ENCODE data around the gene CACNA1C.

Gene CACNA1C

DNA sequence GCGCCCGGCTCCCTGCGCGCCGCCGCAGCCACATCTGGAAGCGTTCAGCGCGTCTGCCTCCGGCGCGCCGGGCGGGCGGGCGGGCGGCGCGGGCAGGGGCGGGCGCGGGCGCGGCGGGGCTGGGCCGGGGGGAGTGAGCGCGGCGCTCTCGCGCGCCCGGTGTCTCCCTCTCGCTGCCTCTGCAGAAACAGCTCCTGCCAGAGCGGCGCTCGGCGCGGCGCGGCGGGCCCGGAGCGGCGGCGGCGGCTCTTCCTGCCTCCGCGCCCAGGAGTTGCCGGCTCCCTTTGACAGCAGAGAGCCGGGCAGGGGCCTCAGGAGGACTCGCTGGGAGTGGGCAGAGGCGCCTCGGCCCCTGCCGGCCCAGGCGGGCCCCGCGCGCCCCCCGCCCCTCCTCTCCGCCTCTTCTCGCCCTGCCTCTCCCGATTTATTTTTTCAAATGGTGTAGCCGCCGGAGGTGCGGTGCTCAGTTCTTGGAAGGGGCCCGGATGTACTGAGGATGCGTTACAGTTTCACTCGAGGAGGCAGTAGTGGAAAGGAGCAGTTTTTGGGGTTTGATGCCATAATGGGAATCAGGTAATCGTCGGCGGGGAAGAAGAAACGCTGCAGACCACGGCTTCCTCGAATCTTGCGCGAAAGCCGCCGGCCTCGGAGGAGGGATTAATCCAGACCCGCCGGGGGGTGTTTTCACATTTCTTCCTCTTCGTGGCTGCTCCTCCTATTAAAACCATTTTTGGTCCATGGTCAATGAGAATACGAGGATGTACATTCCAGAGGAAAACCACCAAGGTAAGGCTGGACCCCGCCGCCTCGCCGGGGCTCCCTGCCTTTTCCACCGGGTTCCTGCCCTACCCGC, at the start of gene CACNA1C:
Gene CACNA1C (plus strand): TSS at position 162 of the 853 bp plus-strand sequence. CDS start 576 bp downstream, at position 738.
- no peak for DNase-seq (ENCODE audit: low read depth in 2 of 2, low spot score in 1 of 2)

DNA sequence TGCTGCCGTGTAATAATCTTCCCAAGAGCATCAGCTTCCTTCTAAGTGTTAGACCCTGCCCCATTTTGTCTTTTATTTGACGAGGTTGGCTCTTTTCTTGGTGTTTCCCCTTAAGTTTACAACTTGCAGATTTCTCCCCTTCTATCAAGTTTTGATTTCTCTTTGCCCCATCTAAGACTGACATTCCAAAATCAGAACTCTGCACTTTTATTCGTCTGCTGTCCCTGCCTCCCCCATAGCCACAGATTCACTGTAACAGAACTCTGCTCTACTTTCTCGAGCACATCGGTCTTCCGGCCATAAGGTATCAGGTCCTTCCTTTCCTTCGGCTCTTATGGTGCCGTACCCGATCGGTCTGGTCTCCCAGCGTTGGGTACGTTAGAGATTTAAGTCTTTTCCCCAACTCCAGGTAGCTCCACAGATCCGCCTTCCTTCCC, 49.1 kb upstream of the CACNA1C start:
- no peak for DNase-seq (ENCODE audit: low read depth in 2 of 2, low spot score in 1 of 2)

DNA sequence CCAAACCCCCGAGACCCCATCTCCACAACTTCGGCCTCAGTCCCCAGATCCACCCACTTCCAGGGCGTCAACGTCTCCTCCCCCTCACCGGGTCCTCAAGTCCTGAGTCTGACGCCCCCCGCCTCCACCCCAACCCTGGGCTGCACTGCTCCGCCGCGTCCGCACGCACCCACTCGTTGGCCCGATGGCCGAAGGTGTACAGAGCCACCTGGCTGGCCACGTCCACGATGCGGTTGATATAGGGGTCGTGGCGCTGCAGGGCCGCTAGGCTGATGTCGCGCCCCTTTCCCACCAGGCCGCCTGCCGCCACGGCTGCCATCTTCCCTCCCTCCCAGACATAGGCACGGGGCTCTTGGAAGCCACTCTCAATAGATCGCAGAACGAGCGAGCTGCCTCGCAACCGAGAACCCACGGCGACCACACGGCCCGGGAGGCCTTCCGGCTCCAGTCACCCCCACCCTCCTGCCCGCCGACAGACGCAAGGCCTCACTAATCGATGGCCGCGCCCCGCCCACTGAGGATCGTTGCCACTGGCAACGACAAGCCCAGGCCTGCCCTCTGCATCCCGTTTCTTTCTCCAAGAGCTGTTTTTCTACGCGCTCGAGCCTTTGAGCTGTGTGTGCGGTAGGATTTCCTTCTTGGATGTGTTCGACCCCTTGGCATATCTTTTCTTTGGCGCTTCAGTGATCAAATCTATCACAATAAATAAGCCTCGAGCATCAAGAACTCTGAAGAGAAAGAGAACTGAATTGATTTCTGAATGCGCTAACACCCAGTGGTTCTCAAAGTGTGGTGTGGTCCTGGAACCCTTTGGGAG, 48.5 kb upstream of the CACNA1C start, which contains the start of gene DCP1B:
Gene DCP1B (minus strand): TSS at position 345 of the 817 bp plus-strand sequence. CDS start 26 bp downstream, at position 319.
- peak; percentile 82 to 89 for DNase-seq (ENCODE audit: low read depth in 2 of 2, low spot score in 1 of 2)

DNA sequence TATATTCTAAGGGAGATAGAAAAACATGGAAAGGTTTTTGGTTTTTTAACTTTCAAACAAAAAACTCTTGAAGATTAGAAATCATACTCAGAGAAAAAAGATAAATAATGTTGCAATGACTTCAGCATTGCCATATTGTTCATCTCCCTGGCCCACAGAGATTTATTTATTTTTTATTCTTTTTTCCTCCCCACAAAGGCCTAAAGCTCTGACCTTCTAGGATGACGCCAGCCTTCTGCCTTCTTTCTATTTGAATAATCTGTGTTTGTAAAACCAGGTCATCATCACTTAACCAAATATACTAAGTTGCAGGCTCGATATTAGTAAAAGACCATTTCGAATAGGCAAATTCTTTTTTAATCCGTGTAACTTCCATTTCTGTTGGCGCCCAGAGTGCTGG, 44.1 kb upstream of the CACNA1C start:
- no peak for DNase-seq (ENCODE audit: low read depth in 2 of 2, low spot score in 1 of 2)

DNA sequence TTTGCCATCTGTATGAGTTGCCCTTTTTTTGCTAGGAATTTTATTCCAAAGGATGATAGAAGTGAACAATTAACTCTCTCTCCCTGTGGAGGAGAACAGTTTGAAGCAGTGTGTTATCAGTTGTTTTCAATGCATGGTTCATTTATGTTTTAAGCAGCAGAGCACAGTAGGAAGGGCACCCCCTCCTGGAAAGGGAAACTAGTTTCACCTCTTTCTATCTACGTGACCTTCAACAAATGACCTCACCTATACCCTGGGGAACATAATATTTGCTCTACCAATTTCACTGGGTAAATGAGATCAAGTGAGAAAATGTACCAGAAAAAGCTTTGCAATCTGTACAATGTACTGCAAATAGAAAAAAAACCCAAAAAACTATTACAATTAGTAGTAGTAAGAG, 43.2 kb upstream of the CACNA1C start:
- no peak for DNase-seq (ENCODE audit: low read depth in 2 of 2, low spot score in 1 of 2)

DNA sequence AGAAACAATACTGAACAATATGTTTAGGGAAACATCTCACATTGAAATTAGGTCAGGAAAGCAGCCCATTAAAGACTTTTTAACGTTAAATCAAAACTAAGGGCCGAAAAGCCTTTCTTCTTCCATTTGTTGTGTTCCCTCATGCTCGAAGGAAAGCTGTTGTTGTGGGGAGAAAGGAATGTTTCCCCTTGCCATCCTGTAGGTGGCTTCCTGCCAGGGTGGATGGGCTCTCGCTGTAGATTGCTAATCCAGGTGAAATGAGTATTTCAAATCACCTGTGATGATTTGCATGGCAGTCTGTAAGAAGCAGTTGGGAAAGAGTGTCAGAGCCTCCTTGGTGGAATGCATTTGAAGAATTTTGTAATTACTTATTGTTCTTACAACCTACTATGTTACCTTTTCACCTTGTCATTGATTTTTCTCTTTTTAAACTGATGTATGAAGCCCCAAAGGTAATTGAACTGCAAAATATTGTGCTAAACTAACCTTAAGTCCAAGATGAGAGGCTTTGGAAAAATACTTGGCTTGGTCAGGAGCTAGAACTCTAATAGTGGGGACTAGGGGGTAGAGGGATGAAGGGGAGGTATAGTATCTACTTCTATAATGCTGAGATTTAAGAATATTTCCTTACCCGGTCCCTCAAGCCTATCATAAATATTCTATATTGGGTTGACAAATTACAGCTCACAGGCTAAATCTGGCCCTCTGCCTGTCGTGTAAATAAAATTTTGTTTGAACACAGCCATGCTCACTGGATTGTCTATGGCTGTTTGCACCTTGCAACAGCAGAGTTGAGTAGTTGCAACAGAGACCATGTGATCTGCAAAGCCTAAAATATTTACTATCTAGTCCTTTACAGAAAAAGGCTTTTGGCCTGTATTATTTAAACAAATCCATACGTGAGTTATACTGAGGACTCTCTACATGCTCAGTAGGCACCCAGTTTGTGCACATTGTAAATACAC, 40.9 kb upstream of the CACNA1C start:
- no peak for DNase-seq (ENCODE audit: low read depth in 2 of 2, low spot score in 1 of 2)

DNA sequence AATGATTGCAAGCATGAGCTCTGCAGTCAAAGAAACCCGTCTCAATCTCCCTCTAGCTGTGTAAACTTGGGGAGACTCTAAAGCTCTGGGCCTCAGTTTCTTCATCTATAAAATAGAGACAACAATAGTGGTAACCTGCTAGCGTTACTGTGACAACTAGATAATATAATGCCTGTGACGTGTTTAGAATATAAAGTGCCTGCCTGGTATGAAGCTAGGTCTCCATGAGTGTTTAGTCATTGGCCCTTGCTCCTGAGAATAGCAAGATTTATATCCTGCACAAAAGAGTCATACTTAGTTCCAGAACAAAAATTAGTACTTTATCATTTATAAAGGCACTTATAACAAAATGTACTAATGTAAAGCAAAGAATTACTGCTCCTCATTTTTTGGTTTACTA, 39.7 kb upstream of the CACNA1C start:
- no peak for DNase-seq (ENCODE audit: low read depth in 2 of 2, low spot score in 1 of 2)

DNA sequence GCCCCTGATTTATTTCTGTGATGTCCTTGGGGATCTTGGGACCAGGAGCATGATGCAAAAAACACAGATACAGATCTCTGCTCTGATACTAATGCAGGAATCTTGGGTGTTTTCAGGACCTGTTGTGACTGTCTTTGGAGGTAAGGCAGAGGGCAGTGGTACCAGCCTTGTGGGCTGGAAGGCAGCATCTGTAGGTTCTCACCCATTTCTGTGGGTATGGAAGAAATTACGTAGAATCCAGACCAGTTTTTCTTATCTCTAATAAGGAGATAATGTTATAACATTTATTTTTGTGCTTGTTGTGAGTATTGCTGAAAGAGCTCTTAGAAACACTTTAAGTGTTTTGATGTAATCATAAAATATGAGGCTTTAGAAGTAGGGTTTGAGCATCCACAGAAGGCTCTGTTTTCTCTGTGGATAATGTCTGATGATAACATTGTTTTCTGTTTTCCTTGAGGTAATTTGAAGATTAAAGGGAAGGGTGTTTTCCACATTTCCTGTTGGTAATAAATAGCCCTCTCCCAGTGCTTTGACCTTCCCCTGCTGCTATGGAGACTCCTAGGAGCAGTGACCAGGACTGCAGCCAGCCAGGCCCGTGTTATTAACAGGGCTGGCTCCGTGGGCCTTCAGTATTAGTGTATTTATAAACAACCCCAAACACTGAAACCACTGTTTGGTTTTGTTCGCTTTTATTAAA, 39.1 kb upstream of the CACNA1C start:
- DNase-seq (ENCODE audit: low read depth in 2 of 2, low spot score in 1 of 2), result no peak

DNA sequence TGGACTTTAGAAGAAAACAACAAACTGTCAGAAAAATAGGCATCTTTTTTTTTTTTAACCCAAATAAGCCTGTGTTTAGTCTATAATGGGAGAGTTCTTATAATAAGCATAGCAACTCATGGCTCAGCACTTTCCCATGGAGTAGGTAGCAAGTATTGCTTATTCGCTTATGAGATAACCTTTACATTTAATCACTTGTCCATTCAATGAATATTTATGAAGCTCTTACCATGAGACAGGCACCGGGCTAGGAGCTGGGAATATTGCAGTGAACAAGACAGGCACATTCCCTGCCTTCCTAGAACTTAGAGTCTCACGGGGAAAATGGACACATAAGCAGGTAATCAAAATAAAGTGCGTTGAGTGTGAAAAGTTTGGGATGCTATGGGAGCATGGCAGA, 38.6 kb upstream of the CACNA1C start:
- DNase-seq (ENCODE audit: low read depth in 2 of 2, low spot score in 1 of 2), result no peak

DNA sequence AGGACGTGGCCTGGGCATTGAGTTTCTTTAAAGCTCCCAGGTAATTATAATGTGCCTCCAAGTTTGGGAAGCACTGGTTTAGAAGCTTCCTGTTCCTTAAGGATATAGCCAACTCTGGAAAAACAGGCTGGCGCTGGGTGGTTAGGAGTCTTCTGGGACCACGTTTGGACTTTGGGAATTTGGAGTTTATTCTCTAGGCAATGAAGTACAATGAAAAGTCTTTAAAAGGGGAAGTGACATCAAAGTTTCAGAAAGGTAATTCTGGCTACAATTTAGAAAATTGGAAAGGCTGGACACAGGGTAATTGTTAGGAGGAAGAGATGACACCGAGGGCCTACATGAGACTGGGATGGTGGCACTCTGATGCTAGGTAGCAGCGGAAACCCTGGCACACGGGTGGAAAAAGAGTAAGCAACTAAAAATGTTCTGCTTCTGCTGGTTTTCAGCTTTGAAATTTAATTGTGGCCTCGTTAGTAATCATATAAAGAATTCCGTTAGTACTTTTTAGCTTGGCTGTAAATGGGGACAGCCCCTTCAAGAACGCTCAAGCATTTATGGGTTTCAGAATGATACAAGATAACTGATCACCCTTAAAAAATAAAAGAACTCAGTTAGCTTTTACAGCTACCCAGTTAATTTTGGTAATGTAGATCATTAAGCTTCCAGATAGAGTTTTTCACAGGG, 35.8 kb upstream of the CACNA1C start:
- no peak for DNase-seq (ENCODE audit: low read depth in 2 of 2, low spot score in 1 of 2)

DNA sequence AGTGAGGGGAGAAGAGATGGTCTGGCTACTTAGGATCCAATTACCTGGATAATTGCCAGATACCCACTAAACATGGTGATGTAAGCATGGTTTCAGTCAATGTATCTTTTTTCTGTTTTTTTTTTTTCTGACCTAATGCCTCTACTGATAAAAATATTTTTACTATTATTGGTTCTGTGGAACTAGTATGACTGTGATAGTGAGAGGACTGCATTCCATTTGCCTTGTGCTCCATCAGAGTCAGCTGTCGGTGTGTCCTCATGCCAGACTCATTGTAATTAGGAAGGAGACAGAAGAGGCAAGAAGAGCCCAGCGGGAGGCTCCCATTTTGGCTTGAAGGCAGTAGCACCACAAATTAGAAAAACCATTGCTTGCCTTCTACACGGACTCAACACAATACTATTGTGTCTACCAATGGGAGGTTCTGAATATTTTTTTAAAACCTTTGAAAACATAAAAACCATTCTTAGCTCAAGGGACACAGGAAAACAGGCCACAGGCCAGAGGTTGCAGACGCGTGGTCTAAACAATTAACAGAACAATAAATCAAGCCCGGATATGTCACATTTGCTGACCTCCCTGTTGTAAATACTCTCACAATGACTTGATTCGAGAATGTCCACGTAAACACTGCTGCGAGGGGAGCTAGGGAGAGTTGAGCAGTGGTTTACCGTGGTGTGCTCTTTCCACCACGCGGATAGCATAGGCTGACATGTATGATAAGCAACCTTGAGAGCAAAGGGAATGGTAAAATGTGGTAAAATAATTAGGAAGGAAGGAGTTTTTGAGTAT, 35.0 kb upstream of the CACNA1C start:
- no peak for DNase-seq (ENCODE audit: low read depth in 2 of 2, low spot score in 1 of 2)

DNA sequence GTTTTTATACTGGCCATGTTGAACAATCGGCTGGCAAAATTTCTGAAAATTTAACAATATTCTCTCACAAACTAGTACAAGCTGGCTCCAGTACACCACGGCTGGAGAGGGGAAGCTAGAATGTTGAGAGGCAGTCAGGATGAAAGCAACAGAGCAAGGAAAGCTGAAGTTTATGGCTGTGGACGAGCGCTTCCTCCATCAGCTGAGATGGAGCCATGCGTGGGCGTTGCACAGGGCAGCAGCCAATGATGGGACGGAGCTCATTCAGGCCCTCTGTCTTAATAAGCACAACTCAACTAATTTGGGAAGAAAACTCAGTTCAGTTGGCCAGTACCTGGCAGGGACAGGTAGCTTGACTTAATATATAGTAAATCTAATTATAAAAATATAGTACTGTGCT, 34.4 kb upstream of the CACNA1C start:
- no peak for DNase-seq (ENCODE audit: low read depth in 2 of 2, low spot score in 1 of 2)

DNA sequence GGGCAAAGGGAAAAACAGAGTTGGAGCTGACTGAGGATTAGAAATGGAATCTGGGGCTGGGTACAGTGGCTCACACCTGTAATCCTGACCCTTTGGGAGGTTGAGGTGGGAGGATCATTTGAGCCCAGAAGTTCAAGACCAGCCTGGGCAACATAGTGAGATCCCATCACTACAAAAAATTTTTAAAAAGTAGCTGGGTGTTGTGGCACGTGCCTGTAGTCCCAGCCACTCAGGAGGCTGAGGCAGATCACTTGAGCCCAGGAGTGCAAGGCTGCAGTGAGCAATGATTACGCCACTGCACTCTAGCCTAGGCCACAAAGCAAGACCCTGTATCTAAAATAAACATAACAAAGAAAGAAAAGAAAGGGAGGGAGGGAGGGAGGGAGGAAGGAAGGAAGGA, 33.7 kb upstream of the CACNA1C start:
- no peak for DNase-seq (ENCODE audit: low read depth in 2 of 2, low spot score in 1 of 2)

DNA sequence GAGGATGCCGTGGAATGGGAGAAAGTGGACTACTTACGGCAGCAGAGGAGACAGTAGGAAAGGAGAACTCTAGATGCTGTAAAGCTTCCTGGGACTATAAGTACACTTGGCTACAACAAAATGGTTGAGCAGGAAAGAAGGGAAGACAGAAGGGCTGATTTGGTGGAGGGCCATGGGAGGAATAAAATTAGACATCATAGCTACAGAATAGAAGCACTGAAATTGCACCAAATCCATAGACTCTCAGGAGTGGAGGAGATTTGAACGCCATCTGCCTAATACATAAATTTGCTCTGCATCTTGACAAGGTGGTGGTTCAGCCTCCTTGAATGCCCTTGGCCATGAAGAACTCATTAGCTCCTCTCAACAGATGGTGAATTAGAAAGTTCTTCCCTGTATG, 32.3 kb upstream of the CACNA1C start:
- no peak for DNase-seq (ENCODE audit: low read depth in 2 of 2, low spot score in 1 of 2)

DNA sequence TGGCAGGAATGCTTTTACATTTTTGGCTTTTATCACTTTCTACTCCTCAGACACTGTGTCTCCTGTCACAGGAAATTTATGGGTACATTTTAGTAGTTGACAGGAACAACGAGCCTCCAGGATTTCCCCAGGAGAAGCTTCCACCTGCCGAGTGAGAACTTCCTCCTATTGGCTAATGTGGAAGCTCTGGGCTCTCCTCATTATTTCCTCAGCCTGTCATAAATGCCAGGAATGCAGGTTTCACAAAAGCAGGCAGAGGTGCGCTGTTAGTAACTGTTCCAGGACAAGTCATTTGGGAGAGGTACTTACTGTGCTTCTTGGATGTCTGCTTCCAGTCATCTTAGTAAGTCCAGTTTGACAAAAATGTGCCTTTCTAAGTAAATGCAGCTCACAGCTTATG, 29.4 kb upstream of the CACNA1C start:
- DNase-seq (ENCODE audit: low read depth in 2 of 2, low spot score in 1 of 2), result no peak

DNA sequence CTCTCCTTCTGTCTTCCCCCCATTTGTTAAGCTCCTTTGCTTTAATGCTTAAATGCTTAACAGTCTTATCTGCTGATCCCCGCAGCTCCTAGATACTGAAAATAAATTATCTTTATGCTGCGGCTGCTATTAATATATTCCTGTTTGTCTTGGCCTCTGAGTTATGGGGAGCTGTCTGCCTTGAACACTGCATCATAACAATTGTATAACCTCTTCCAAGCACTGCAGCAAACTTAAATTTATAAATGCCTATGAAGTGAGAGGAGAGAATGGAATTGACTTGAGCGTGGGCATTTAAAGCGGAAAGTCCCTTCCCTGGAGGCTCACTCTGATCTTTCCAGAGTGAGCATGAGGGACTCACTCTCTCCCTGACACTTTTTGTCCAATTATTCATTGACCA, 25.4 kb upstream of the CACNA1C start:
- no peak for DNase-seq (ENCODE audit: low read depth in 2 of 2, low spot score in 1 of 2)

DNA sequence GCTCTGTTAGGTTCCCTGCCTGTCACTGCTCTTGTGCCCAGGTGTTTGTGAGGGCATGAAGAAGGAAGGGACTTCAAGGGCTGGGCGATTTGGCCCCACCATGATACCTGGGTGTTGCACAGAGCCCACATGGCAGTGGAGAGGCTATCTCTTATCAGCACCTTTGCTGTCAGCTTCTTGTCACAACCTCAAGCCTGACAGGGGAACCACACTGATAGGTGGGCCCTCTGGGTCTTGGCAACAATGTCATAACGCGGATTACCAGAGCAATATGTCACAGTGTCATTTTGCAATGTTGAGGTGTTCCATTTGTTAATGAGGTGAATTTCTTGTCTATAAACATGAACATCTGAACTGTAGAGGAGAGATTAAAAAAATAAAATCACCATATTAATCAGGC, 22.9 kb upstream of the CACNA1C start:
- no peak for DNase-seq (ENCODE audit: low read depth in 2 of 2, low spot score in 1 of 2)

DNA sequence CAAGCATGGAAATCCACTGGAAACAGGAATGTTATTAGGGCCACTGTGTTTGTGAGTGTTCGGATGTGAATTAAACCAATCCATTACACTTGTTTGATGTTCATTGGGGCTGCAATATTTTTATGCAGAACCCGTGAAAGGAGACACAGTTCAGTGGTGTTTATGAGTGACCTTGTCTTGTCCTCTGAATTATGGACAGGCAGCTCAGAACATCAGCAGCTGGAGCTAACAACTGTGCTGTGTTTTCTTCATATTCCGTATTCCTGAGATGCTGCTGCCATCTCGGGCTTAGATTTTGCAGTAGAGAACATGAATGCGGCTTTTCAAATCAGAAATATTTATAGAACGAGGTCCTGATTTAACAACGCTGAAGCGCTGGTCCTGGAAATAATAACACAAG, 20.3 kb upstream of the CACNA1C start:
- no peak for DNase-seq (ENCODE audit: low read depth in 2 of 2, low spot score in 1 of 2)
